Measurements from ENCODE around the gene GANC.

The GANC gene

GRCh38 chr15:42365921-42366550 lies 93.0 kb downstream of the GANC start:
- DNase-seq: no peak
- TF ChIP-seq POLR2A (IDR thresholded peaks at IDR 0.05; ENCODE audit: low read length) (no peak), GATA1 (IDR thresholded peaks at IDR 0.05; ENCODE audit: low read depth, low read length) (no peak)

GRCh38 chr15:42367041-42367440 lies 94.0 kb downstream of the GANC start:
- TF ChIP-seq GATA1 (IDR thresholded peaks at IDR 0.05; ENCODE audit: low read depth, low read length) (no peak), POLR2A (IDR thresholded peaks at IDR 0.05; ENCODE audit: low read length) (no peak)
- DNase-seq: no peak

GRCh38 chr15:42368096-42368495 lies 95.1 kb downstream of the GANC start:
- TF ChIP-seq POLR2A (IDR thresholded peaks at IDR 0.05; ENCODE audit: low read length): no peak
- no peak for TF ChIP-seq GATA1 (IDR thresholded peaks at IDR 0.05; ENCODE audit: low read depth, low read length)
- DNase-seq: no peak

- DNase-seq: peak; percentile 37 to 40
- TF ChIP-seq POLR2A (IDR thresholded peaks at IDR 0.05; ENCODE audit: low read length): no peak
- TF ChIP-seq GATA1 (IDR thresholded peaks at IDR 0.05; ENCODE audit: low read depth, low read length): no peak
These were observed 98.1 kb downstream of the GANC start for GRCh38 chr15:42371096-42371495.

GRCh38 chr15:42373274-42373673 lies 100.3 kb downstream of the GANC start:
- DNase-seq: no peak

GRCh38 chr15:42373936-42374335 lies 100.9 kb downstream of the GANC start:
- no peak for DNase-seq
- no peak for TF ChIP-seq GATA1 (IDR thresholded peaks at IDR 0.05; ENCODE audit: low read depth, low read length)
- TF ChIP-seq POLR2A (IDR thresholded peaks at IDR 0.05; ENCODE audit: low read length): no peak

More at GRCh38 chr15:42373274-42373673, 100.3 kb downstream of the GANC start:
- TF ChIP-seq POLR2A (IDR thresholded peaks at IDR 0.05; ENCODE audit: low read length) (no peak), GATA1 (IDR thresholded peaks at IDR 0.05; ENCODE audit: low read depth, low read length) (no peak)

GRCh38 chr15:42374810-42375209 lies 101.8 kb downstream of the GANC start:
- no peak for DNase-seq
- TF ChIP-seq GATA1 (IDR thresholded peaks at IDR 0.05; ENCODE audit: low read depth, low read length): no peak
- no peak for TF ChIP-seq POLR2A (IDR thresholded peaks at IDR 0.05; ENCODE audit: low read length)

GRCh38 chr15:42375252-42375651 lies 102.3 kb downstream of the GANC start:
- TF ChIP-seq POLR2A (IDR thresholded peaks at IDR 0.05; ENCODE audit: low read length) (no peak), GATA1 (IDR thresholded peaks at IDR 0.05; ENCODE audit: low read depth, low read length) (no peak)
- DNase-seq: no peak

GRCh38 chr15:42375941-42376340 lies 102.9 kb downstream of the GANC start:
- no peak for DNase-seq
- TF ChIP-seq GATA1 (IDR thresholded peaks at IDR 0.05; ENCODE audit: low read depth, low read length) (no peak), POLR2A (IDR thresholded peaks at IDR 0.05; ENCODE audit: low read length) (no peak)

GRCh38 chr15:42378011-42378410 lies 105.0 kb downstream of the GANC start:
- TF ChIP-seq GATA1 (IDR thresholded peaks at IDR 0.05; ENCODE audit: low read depth, low read length): no peak
- TF ChIP-seq POLR2A (IDR thresholded peaks at IDR 0.05; ENCODE audit: low read length): no peak
- DNase-seq: no peak

- no peak for TF ChIP-seq POLR2A (IDR thresholded peaks at IDR 0.05; ENCODE audit: low read length)
- TF ChIP-seq GATA1 (IDR thresholded peaks at IDR 0.05; ENCODE audit: low read depth, low read length): no peak
- DNase-seq: no peak
These were observed 111.6 kb downstream of the GANC start for GRCh38 chr15:42384597-42384996.

- TF ChIP-seq GATA1 (IDR thresholded peaks at IDR 0.05; ENCODE audit: low read depth, low read length): no peak
- peak; percentile 50 to 60 for DNase-seq
These were observed 112.4 kb downstream of the GANC start for GRCh38 chr15:42385206-42385979.

- DNase-seq: no peak
- TF ChIP-seq POLR2A (IDR thresholded peaks at IDR 0.05; ENCODE audit: low read length): no peak
- no peak for TF ChIP-seq GATA1 (IDR thresholded peaks at IDR 0.05; ENCODE audit: low read depth, low read length)
These were observed 113.1 kb downstream of the GANC start for GRCh38 chr15:42385980-42386700.

- no peak for DNase-seq
- TF ChIP-seq POLR2A (IDR thresholded peaks at IDR 0.05; ENCODE audit: low read length) (no peak), GATA1 (IDR thresholded peaks at IDR 0.05; ENCODE audit: low read depth, low read length) (no peak)
These were observed 114.6 kb downstream of the GANC start for GRCh38 chr15:42387603-42388002.
